Ramos (cell line): Measurements from ENCODE around the gene BNIP2.

Source experiments
- in situ Hi-C: fragments of 300-500 bp; cut with MboI; formaldehyde crosslinking; loops from one replicate; pipeline ENCODE4 v1.14.3; 2022; ENCODE audit warnings: low sequenced_read_pairs; ENCODE audit not compliant: unreplicated experiment

BNIP2 gene

DNA sequence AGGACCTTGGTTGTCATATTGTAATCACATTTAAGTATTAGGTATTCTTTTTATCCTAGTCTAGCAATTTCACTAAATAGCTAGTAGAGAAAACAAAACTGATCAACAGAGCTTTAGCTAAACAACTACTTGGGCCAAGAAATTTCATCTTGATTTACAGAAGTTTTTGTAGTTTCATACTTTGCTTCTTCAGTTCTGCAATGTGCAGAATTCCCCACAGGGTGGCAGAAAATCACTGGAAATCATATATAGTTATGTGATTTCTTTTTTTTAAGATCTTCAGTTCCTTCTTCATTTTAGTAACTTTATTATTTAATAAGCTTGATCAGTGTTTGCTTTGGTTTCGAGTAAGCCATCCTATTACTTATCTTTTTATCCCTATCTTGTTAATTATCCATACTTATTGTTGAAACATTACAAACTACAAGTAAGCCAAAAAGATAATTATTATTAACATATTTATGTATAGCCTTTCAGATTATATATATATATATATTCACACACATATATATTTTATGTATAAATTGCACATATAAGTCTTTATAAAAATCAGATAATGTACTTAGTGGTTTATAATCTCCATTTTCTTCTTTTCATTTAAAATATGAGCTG lies 2.2 kb upstream of the BNIP2 start:
- in situ Hi-C loops = no loop called here

DNA sequence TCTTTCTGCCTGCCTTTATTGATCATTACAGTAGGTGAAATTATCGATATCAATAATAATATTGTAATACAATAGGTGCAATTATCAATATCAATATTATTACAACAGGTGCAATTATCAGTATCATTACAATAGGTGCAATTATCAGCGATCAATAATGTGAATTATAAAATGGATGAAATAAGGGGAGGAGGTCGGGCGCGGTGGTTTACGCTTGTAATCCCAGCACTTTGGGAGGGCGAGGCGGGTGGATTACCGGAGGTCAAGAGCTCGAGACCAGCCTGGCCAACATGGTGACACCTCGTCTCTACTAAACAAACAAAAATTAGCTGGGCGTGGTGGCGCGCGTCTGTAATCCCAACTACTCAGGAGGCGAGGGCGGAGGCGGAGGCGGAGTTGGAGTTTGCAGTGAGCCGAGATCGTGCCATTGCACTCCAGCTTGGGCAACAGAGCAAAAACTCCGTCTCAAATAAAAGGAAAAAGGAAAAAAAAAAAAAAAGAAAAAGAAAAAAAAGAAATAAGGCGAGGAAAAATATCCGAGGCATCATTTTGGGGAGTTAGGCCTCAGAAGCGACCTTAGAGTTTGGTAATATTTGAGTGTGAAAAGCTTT lies 611 bp upstream of the BNIP2 start:
- in situ Hi-C loops = no loop called here

DNA sequence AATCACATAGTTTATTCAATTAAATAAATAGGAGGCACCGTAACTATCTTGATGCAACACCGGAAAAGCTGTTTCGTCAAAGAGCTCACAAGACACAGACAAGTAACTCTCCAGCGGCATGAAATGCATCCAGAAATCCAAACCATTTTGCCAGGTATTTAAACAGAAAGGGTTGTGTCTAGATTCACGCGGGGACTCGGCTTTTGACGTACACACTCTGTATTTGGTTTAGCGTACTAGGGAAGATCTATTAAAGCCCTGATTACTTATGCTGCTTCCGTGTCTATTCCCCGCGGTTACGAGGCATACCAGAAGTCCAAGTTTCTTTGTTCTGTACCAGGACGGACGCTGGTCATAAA lies 718 bp downstream of the BNIP2 start:
- in situ Hi-C loops = no loop called here

DNA sequence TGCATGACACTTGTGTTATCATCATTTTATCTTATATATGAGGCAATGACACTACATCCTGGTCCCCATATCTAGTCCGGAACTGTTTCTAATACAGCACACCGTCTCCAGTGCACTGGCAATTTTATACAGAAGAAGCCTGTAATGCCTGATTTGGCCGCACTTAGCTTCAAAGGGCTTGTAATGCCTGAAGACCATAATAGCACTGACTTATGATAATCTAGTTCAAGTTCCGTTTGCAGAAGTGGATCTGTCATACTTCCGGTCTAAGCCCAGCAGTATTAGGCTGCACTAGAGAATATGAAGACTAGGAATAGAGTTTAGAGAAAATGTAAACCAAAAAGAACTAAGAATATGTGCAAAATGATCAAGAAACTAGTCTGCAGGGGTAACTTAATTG lies 1.3 kb downstream of the BNIP2 start:
- in situ Hi-C loops = no loop called here

DNA sequence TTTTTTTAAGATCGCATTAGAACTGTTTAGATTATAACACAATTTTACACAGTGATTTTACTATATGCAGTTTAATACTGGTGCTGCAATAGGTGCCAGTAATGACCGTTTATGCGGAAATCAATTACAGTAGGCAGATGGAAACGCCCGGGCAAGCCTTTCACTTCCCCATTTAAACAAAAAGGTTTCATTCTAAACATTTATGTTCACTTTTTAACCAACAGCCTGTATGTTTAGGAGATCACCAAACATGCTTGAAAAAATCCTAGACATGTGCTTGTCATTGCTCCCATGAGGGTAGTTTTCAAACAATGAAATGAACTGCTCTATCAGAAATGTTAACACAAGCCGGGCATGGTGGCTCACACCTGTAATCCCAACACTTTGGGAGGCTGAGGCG lies 2.7 kb downstream of the BNIP2 start:
- in situ Hi-C loops = no loop called here

DNA sequence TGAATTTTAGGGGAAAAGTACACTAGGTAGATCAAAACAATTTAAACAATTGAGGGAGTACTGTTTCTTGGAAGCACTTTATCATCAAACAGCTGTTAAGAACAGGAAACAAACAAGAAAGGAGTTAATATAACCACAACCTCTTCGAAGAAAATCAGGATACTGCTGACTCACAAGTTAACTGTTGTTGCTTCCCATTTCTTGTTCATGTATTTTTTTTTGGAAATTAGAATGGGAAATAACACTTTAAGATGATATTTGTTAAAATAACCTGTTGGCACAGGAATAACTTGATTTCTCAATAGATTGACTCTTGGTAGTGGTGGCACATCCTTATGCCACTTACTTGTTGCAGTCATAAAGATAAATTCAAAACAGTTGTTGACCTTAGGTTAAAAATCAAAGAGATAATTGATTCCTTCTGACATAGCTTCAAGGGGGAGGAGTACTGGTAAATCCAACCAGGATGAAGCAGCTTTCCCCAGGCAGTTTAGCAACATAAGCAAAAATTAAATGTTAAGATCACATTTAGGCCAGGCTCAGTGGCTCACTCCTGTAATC lies 3.3 kb downstream of the BNIP2 start:
- in situ Hi-C loops = no loop called here

DNA sequence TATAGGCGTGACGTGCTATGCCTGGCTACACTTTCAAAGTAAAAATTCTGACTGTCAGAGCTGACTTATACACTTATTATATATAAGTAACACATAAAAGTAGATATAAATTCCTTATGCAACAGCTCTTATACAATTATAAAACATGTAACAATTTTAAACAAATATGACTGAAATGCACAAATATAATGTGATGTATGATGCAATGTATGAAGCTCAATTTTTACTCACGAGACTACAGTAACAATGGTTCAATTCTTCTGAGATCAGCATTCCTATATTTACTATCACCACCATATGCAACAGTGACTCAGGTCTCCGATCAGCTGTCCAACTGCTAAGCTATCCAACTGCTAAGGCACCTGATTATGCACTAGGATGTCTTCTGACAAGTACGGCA lies 8.2 kb downstream of the BNIP2 start:
- in situ Hi-C loops = no loop called here

DNA sequence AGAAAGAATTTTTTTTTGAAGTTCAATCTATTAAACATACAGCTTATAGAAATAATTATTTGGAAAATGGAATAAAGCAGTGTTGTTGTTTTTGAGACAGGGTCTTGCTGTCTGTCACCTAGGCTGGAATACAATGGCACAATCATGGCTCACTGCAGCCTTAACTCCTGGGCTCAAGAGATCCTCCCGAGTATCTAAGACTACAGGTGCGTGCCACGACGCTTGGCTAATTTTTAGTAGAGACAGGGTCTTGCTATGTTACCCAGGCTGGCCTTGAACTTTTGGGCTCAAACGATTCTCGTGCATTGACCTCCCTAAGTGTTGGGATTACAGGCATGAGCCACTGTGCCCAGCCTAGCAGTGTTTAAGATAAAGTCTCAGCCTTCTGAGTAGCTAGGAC lies 8.8 kb downstream of the BNIP2 start:
- in situ Hi-C loops = no loop called here

DNA sequence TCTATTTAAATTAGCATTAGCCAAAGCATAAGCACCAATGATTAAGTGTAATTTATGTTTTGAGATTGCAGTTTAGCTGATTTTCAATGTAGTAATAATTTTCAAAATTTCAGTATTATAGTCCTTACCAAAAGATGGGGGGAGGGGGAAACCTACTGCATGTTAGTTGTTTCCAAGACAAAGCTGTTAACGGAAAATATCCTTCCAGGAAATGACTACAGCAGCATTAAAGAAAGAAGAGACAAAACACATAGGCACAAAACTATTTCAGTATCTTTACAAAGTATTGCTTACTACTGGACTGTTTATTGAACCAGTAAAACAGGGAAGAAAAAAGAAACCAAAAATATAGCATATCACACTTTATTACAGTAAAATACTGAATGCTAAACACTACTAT lies 10.5 kb downstream of the BNIP2 start:
- in situ Hi-C loops = no loop called here

DNA sequence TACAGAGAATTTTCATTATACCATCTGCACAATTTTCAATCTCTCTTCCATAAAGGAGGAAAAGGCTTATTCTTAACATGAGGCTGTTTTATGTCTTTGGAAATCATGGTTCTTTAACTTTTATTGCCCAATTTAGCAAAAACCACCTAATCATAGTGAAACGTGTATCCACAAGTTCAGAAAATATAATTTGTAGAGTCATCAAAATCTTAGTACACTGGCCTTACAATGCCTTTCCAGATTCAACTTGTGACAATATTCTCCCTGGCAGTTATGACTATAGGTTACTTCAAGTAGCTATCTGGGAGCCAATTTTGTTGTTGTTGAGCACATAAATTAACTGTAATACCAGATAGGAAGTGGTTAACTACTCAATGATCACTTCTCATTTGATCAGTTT lies 10.9 kb downstream of the BNIP2 start:
- in situ Hi-C loops = no loop called here

DNA sequence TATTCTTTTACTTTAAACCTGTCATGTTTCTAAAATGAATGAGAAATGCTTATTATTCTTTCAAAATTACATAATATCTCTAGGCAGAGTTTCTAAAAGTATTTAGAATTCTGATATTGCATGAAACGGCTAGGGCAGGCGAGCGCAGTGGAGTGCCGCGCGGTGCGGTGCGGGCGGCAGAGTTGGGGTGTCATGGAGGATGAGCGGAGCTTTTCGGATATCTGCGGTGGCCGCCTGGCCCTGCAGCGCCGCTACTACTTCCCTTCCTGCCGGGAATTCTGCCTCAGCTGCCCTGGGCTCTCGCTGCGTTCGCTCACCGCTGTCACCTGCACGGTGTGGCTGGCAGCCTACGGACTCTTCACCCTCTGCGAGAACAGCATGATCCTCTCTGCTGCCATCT lies 12.6 kb downstream of the BNIP2 start:
- in situ Hi-C loops = no loop called here

DNA sequence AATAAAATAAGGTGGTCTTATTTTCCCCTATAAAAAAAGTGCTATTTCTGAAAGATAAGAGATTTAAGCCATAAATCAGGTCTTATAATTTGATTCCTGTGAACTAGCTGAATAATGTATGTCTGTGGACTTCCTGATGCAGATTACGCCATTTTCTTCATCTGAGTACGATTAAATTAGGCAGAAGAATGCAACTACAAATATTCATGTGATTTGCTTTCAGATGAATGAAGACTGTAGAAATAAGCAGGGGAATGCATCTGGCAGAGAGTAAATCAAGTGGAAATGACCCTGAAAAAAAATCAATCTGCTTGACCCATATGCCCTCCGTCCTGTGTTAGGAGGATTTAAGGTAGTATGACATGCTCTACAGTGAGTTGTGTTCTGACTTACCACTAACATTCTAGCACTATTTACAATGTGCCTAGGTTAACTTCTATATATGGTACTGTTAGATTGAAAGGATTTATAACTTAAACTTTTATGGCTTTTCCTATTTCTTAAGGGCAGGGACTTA lies 14.7 kb downstream of the BNIP2 start:
- in situ Hi-C loops = no loop called here

DNA sequence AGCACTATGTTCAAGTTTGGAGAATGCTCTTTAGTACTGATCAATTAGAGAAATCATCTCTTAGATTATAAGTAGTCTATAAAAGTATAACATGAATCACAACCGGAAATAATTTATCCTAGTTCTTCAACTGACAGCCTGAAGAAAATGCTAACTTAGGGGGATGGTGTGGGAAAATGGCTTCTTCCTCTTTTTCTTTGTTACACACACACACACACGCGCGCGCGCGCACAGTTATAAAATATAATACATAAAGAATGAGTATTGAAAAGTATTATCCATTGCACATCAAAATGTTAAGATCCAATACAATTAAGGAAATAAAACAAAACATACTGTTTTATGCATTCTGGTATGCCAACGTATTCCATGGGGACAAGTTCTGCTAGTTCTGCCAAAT lies 20.6 kb downstream of the BNIP2 start:
- in situ Hi-C loops = no loop called here

DNA sequence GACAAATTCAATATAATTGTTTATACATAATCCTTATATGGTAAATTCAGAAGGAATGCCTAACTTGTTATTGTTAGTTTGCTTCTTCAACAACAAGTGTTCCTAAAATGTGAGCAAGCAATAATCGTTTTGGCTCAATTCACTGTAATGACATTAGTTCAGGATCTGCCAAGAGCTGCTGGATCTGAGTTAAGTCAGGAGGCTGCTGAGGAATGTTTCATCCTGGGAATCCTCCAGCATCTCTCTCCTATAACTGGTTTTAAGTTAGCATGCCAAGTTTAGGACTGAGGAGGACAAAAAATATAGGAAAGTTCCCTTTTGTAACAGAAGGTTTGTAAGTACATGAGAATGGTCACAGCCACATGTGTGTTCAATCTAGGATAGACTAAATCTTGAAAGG lies 26.9 kb downstream of the BNIP2 start:
- in situ Hi-C loops = no loop called here

DNA sequence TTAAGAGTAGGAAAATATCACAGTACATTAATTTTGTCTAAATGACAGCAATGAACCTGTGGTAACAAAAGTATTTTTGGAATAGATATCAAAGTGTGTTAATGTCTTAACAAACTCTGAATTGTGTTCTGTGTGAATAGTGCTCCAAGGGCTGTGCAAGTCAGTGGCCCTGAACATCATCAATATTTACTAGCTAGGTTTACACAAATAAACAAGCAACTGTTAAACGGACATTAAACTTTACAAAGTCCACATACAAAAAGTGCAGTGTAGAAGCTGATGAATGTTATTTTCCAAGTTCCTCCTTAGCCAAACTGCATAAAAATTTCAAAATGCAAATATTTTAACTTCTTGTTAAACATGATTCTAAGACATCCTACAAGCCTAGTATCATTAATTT lies 29.8 kb downstream of the BNIP2 start:
- in situ Hi-C loops = no loop called here

DNA sequence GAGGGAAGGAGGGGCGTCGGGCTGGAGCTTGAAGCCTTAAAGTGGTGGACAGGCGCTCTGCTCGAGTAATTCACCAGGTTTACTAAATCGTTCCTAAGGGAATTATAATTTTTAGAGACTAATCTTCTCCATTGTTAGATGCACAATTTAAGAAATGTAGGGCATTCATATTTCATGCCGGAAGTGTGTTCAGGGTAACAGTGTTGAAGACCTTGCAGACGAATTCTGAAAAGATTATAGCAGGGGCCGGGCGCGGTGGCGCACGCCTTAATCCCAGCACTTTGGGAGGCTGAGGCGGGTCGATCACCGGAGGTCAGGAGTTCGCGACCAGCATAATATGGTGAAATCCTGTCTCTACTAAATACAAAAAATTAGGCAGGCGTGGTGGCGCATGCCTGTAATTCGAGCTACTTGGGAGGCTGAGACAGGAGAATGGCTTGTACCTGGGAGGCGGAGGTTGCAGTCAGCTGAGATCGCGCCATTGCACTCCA lies 31.4 kb downstream of the BNIP2 start:
- in situ Hi-C loops = no loop called here

DNA sequence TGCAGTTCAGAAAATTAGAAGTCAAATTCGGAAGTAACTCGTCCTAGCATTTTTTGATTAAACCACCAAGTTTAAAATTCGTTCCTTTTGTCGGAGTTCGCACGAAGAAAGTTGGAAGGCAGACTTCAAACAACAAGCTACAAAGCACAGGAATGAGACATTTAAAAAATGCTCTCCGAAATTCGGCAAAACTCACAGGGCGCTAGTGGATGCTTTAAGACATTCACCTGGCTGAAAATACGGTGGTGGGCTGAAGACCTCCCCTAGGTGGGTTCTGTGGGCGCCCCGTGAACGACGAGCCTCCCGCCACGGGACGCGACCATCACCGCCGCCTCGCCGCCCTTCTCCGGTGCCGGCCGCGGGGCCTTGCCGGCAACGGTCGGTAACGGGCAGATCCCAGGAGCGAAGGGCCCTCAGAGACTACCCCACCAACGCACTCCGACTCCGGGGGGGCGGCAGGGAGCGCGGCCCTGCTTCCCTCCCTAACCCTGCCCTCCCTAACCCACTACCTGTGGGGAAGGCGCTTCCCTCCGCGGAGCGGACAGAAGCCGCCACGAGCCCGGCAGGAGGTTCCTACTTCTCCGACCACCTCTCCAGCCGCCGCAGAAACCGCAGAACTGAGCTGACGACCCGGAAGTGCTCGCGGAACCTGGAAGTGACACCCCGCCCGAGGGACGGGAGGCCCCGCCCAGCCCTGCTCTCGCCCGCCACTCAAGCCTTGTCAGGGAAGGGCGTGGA lies 32.1 kb downstream of the BNIP2 start, which contains the start of gene GTF2A2:
Gene GTF2A2 (minus strand): TSS at position 619 of the 738 bp plus-strand sequence. CDS start 5,238 bp downstream, outside the sequence.
- in situ Hi-C loops = no loop called here

DNA sequence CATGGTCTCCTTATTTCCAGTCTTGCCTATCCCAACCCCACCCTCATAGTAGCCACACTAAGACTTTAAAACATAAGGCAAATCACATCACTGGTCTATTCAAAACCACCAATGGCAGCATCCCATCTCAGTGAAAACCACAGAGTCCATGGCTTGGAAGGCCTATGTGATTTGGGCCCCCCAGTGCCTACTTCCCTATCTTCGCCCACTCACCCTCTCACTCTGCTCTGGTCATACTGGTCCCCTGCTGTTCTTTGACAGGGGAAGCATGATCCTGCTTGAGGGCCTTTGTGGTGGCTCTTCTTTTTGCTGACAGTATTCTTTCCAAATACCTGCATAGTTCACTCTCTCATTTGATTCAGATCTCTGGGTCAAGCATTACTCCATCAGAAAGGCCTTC lies 35.1 kb downstream of the BNIP2 start:
- in situ Hi-C loops = no loop called here

DNA sequence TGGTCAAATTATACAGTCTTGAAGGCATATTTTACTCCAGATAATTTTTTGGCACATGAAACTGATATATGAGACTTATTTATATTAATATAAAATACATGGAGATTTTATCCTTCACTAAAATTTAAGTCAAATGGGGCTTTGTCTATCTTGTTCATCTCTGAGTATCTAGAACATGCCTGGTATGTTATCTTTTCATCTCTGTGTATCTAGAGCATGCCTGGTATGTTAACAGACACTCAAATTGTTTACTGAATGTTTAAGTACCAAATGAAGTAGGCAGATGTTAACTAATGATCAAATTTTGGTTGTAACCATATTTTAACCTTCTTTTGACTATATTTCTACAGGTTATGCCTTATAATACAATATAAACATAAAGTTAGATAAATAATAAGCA lies 39.5 kb downstream of the BNIP2 start:
- in situ Hi-C loops = no loop called here

DNA sequence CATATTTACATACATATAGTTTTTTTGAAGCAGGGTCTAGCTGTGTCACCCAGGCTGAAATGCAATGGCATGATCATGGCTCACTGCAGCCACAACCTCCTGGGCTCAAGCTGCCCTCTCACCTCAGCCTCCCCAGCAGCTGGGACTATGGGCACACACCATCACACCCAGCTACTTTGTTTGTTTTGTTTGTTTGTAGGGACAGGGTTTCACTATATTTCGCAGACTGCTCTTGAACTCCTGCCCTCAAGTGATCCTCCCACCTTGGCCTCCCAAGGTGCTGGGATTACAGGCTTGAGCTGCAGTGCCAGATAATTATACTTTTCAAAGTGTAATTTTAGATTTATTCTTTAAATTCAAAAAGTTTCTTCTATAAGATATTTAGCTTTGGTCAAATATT lies 42.0 kb downstream of the BNIP2 start:
- in situ Hi-C loops = no loop called here

DNA sequence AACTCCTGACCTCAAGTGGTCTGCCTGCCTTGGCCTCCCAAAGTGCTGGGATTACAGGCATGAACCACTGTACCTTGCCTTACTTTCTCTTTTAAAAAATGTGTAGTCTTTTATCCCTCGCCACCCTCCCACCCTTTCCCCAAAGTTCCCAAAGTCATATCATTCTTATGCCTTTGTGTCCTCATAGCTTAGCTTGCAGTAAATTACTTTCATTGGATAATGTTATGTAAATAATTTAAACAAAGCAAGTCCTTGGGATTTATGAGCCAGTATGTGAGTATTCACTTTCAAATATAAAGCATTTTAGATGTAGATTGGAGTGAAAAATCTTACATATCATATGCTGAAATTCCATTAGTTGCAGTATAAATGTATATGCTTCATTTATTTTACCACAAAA lies 42.8 kb downstream of the BNIP2 start:
- in situ Hi-C loops = no loop called here
